Smooth muscle cell (in vitro differentiated cells): ENCODE data around the gene ROBO3. TPM values are rescaled to one million over a fixed set of nuclear protein-coding genes. Genes with fewer than 3 reads are reported as not detected.

ENCODE experiments used
- DNase-seq: peaks from one replicate; lab custom pipeline; 2025; ENCODE audit not compliant: unreplicated experiment; lab: John Stamatoyannopoulos, UW
- H2AFZ ChIP-seq: fragments of 200-600 bp; sonication (generic); 2 replicates; pipeline ENCODE4 v1.6.0; 2016; ENCODE audit warnings: antibody characterized with exemption, low read depth, mild to moderate bottlenecking
- H3F3A ChIP-seq: fragments of 200-600 bp; sonication (generic); 2 replicates; pipeline ENCODE4 v1.6.0; 2017; ENCODE audit warnings: antibody characterized with exemption, low read depth
- H3K27ac ChIP-seq: fragments of 200-600 bp; sonication (generic); 2 replicates; pipeline ENCODE4 v1.5.1; 2016; ENCODE audit warnings: low read depth, mild to moderate bottlenecking
- H3K27me3 ChIP-seq: fragments of 200-600 bp; sonication (generic); 2 replicates; pipeline ENCODE4 v1.6.1; 2016; ENCODE audit warnings: low read depth, mild to moderate bottlenecking
- H3K36me3 ChIP-seq: fragments of 200-600 bp; sonication (generic); 2 replicates; pipeline ENCODE4 v1.5.1; 2016; ENCODE audit warnings: low read depth
- H3K4me1 ChIP-seq: fragments of 200-600 bp; sonication (generic); 2 replicates; pipeline ENCODE4 v1.5.1; 2016; ENCODE audit warnings: low read depth
- H3K4me2 ChIP-seq: fragments of 200-600 bp; sonication (generic); 2 replicates; pipeline ENCODE4 v1.6.0; 2016; ENCODE audit warnings: mild to moderate bottlenecking
- H3K4me3 ChIP-seq: fragments of 200-600 bp; sonication (generic); 2 replicates; pipeline ENCODE4 v1.5.1; 2016; ENCODE audit warnings: mild to moderate bottlenecking
- H3K79me2 ChIP-seq: fragments of 200-600 bp; sonication (generic); 2 replicates; pipeline ENCODE4 v1.6.0; 2016; ENCODE audit warnings: low read depth, mild to moderate bottlenecking
- H3K9ac ChIP-seq: fragments of 200-600 bp; sonication (generic); 2 replicates; pipeline ENCODE4 v1.6.0; 2016; ENCODE audit warnings: low read depth
- H3K9me3 ChIP-seq: fragments of 200-600 bp; sonication (generic); replicated peaks from 2 replicates; pipeline ENCODE4 v1.5.1; 2016; ENCODE audit warnings: low read depth
- H4K20me1 ChIP-seq: fragments of 200-600 bp; sonication (generic); 2 replicates; pipeline ENCODE4 v1.6.0; 2016; ENCODE audit warnings: low read depth
- CTCF ChIP-seq: fragments of 200-600 bp; sonication (generic); IDR thresholded peaks from 2 replicates; pipeline ENCODE4 v1.5.1; 2017; ENCODE audit warnings: borderline replicate concordance, mild to moderate bottlenecking, antibody characterized with exemption; ENCODE audit not compliant: insufficient read depth, poor library complexity, severe bottlenecking
- WGBS: methylation state at CpG from one replicate; pipeline ENCODE4 v1.1.7; 2016; ENCODE audit warnings: low lambda C conversion rate; 5-methylcytosine and 5-hydroxymethylcytosine counted together
- polyA plus RNA-seq: library from polyadenylated mRNA; unstranded; fragments of >200 nt; fragmentation: Nextera tagmentation; extraction: Ambion mirVana; gene quantifications from 2 replicates; pipeline ENCODE4 v1.2.1, GENCODE V29; 2016
- total RNA-seq: library from RNA; depleted of rRNA; stranded (reverse); fragments of >200 nt; gene quantifications from 2 replicates; pipeline ENCODE4 v1.2.3, GENCODE V29; 2014

ROBO3 gene
- total and polyA plus RNA-seq, 2 experiments from 2014 or later = 8.9 to 12.8 TPM

- Histone ChIP-seq H3K4me1 (no peaks in the 10 kb centered on the region), H3K4me2 (no peak overlapping the region), H2AFZ (no peak overlapping the region), H3K9ac (peak overlapping the region; percentile 42), H3K79me2 (no peaks in the 10 kb centered on the region), H3K9me3 (no peaks in the 10 kb centered on the region), H3K27ac (peak overlapping the region; percentile 67), H4K20me1 (no peaks in the 10 kb centered on the region), H3F3A (peaks cover 4% of the 10 kb centered on the region), H3K36me3 (no peaks in the 10 kb centered on the region), H3K4me3 (no peak overlapping the region), H3K27me3 (no peaks in the 10 kb centered on the region)
- no peak for DNase-seq
- no peak for TF ChIP-seq CTCF
- WGBS = 75% methylated on average over 6 of the region's 6 CpGs
Measured at GRCh38 chr11:124899383-124900145, 34.3 kb downstream of the ROBO3 start.

GRCh38 chr11:124900464-124900863 is 35.2 kb downstream of the ROBO3 start:
- Histone ChIP-seq H3K27me3 (no peaks in the 10 kb centered on the region), H3K4me2 (no peak overlapping the region), H3K9ac (peak overlapping the region; percentile 42), H3K36me3 (no peaks in the 10 kb centered on the region), H3K79me2 (no peaks in the 10 kb centered on the region), H3K4me1 (no peaks in the 10 kb centered on the region), H3K4me3 (no peak overlapping the region), H3K9me3 (no peaks in the 10 kb centered on the region), H2AFZ (peak overlapping the region; percentile 46), H3K27ac (peak overlapping the region; percentile 37), H4K20me1 (no peaks in the 10 kb centered on the region), H3F3A (peaks cover 4% of the 10 kb centered on the region)
- TF ChIP-seq CTCF = no peak
- 36% methylated on average over 5 of the region's 5 CpGs for WGBS
- DNase-seq = no peak

- 100% methylated on average over 1 of the region's 1 CpG for WGBS
- Histone ChIP-seq H3K4me2 (no peak overlapping the region), H3K9me3 (no peaks in the 10 kb centered on the region), H3K4me3 (no peak overlapping the region), H3K9ac (no peak overlapping the region), H3K27ac (no peak overlapping the region), H3K4me1 (no peaks in the 10 kb centered on the region), H4K20me1 (no peaks in the 10 kb centered on the region), H3K79me2 (no peaks in the 10 kb centered on the region), H2AFZ (no peak overlapping the region), H3F3A (peaks cover 4% of the 10 kb centered on the region), H3K36me3 (no peaks in the 10 kb centered on the region), H3K27me3 (no peaks in the 10 kb centered on the region)
- no peak for DNase-seq
- TF ChIP-seq CTCF = no peak
Measured at GRCh38 chr11:124902616-124903015, 37.4 kb downstream of the ROBO3 start.
